Smooth muscle cell (in vitro differentiated cells): ENCODE measurements around the gene PRXL2A. TPM values are rescaled to one million over a fixed set of nuclear protein-coding genes. Genes with fewer than 3 reads are reported as not detected.

ENCODE experiments used
- DNase-seq: peaks from one replicate; lab custom pipeline; 2025; ENCODE audit not compliant: unreplicated experiment; lab: John Stamatoyannopoulos, UW
- H2AFZ ChIP-seq: fragments of 200-600 bp; sonication (generic); 2 replicates; pipeline ENCODE4 v1.6.0; 2016; ENCODE audit warnings: antibody characterized with exemption, low read depth, mild to moderate bottlenecking
- H3F3A ChIP-seq: fragments of 200-600 bp; sonication (generic); 2 replicates; pipeline ENCODE4 v1.6.0; 2017; ENCODE audit warnings: antibody characterized with exemption, low read depth
- H3K27ac ChIP-seq: fragments of 200-600 bp; sonication (generic); 2 replicates; pipeline ENCODE4 v1.5.1; 2016; ENCODE audit warnings: low read depth, mild to moderate bottlenecking
- H3K27me3 ChIP-seq: fragments of 200-600 bp; sonication (generic); 2 replicates; pipeline ENCODE4 v1.6.1; 2016; ENCODE audit warnings: low read depth, mild to moderate bottlenecking
- H3K36me3 ChIP-seq: fragments of 200-600 bp; sonication (generic); 2 replicates; pipeline ENCODE4 v1.5.1; 2016; ENCODE audit warnings: low read depth
- H3K4me1 ChIP-seq: fragments of 200-600 bp; sonication (generic); 2 replicates; pipeline ENCODE4 v1.5.1; 2016; ENCODE audit warnings: low read depth
- H3K4me2 ChIP-seq: fragments of 200-600 bp; sonication (generic); 2 replicates; pipeline ENCODE4 v1.6.0; 2016; ENCODE audit warnings: mild to moderate bottlenecking
- H3K4me3 ChIP-seq: fragments of 200-600 bp; sonication (generic); 2 replicates; pipeline ENCODE4 v1.5.1; 2016; ENCODE audit warnings: mild to moderate bottlenecking
- H3K79me2 ChIP-seq: fragments of 200-600 bp; sonication (generic); 2 replicates; pipeline ENCODE4 v1.6.0; 2016; ENCODE audit warnings: low read depth, mild to moderate bottlenecking
- H3K9ac ChIP-seq: fragments of 200-600 bp; sonication (generic); 2 replicates; pipeline ENCODE4 v1.6.0; 2016; ENCODE audit warnings: low read depth
- H3K9me3 ChIP-seq: fragments of 200-600 bp; sonication (generic); replicated peaks from 2 replicates; pipeline ENCODE4 v1.5.1; 2016; ENCODE audit warnings: low read depth
- H4K20me1 ChIP-seq: fragments of 200-600 bp; sonication (generic); 2 replicates; pipeline ENCODE4 v1.6.0; 2016; ENCODE audit warnings: low read depth
- CTCF ChIP-seq: fragments of 200-600 bp; sonication (generic); IDR thresholded peaks from 2 replicates; pipeline ENCODE4 v1.5.1; 2017; ENCODE audit warnings: borderline replicate concordance, mild to moderate bottlenecking, antibody characterized with exemption; ENCODE audit not compliant: insufficient read depth, poor library complexity, severe bottlenecking
- WGBS: methylation state at CpG from one replicate; pipeline ENCODE4 v1.1.7; 2016; ENCODE audit warnings: low lambda C conversion rate; 5-methylcytosine and 5-hydroxymethylcytosine counted together
- polyA plus RNA-seq: library from polyadenylated mRNA; unstranded; fragments of >200 nt; fragmentation: Nextera tagmentation; extraction: Ambion mirVana; gene quantifications from 2 replicates; pipeline ENCODE4 v1.2.1, GENCODE V29; 2016
- total RNA-seq: library from RNA; depleted of rRNA; stranded (reverse); fragments of >200 nt; gene quantifications from 2 replicates; pipeline ENCODE4 v1.2.3, GENCODE V29; 2014

Gene PRXL2A
- total and polyA plus RNA-seq, 2 experiments from 2014 or later = 28.8 to 80.0 TPM

- Histone ChIP-seq H3K27me3 (no peaks in the 10 kb centered on the region), H3K27ac (no peak overlapping the region), H3F3A (no peaks in the 10 kb centered on the region), H3K9ac (no peak overlapping the region), H2AFZ (no peak overlapping the region), H3K36me3 (no peaks in the 10 kb centered on the region), H3K4me1 (no peaks in the 10 kb centered on the region), H3K9me3 (no peaks in the 10 kb centered on the region), H3K79me2 (no peaks in the 10 kb centered on the region), H3K4me3 (no peak overlapping the region), H4K20me1 (no peaks in the 10 kb centered on the region), H3K4me2 (no peak overlapping the region)
- 77% methylated on average over 2 of the region's 2 CpGs for WGBS
- no peak for TF ChIP-seq CTCF
- DNase-seq = no peak
Measured at GRCh38 chr10:80394358-80394916, 13.9 kb upstream of the PRXL2A start.

- H3K4me2 ChIP-seq = no peak overlapping the region
- 93% methylated on average over 2 of the region's 2 CpGs for WGBS
- H3K27me3 ChIP-seq = no peaks in the 10 kb centered on the region
- H3K9ac ChIP-seq = no peak overlapping the region
- no peak for DNase-seq
- no peaks in the 10 kb centered on the region for H3K4me1 ChIP-seq
- H3K79me2 ChIP-seq = no peaks in the 10 kb centered on the region
- H4K20me1 ChIP-seq = no peaks in the 10 kb centered on the region
- no peaks in the 10 kb centered on the region for H3K9me3 ChIP-seq
- H3K36me3 ChIP-seq = no peaks in the 10 kb centered on the region
- H3F3A ChIP-seq = no peaks in the 10 kb centered on the region
- TF ChIP-seq CTCF = no peak
- no peak overlapping the region for H2AFZ ChIP-seq
- H3K4me3 ChIP-seq = no peak overlapping the region
- H3K27ac ChIP-seq = no peak overlapping the region
Measured at GRCh38 chr10:80397014-80397413, 11.3 kb upstream of the PRXL2A start.

GRCh38 chr10:80400136-80400804 is 8.1 kb upstream of the PRXL2A start:
- Histone ChIP-seq H3K36me3 (no peaks in the 10 kb centered on the region), H3K27ac (no peak overlapping the region), H2AFZ (no peak overlapping the region), H4K20me1 (no peaks in the 10 kb centered on the region), H3K9ac (no peak overlapping the region), H3K4me3 (no peak overlapping the region), H3K9me3 (no peaks in the 10 kb centered on the region), H3F3A (no peaks in the 10 kb centered on the region), H3K4me1 (no peaks in the 10 kb centered on the region), H3K79me2 (no peaks in the 10 kb centered on the region), H3K27me3 (no peaks in the 10 kb centered on the region), H3K4me2 (no peak overlapping the region)
- TF ChIP-seq CTCF = no peak
- DNase-seq = no peak
- WGBS = 81% methylated on average over 8 of the region's 8 CpGs

- no peak overlapping the region for H3K4me3 ChIP-seq
- H3F3A ChIP-seq = peaks cover 21% of the 10 kb centered on the region
- H3K79me2 ChIP-seq = no peaks in the 10 kb centered on the region
- TF ChIP-seq CTCF = no peak
- no peak for DNase-seq
- peaks cover 4% of the 10 kb centered on the region for H4K20me1 ChIP-seq
- H3K9me3 ChIP-seq = no peaks in the 10 kb centered on the region
- H3K27me3 ChIP-seq = no peaks in the 10 kb centered on the region
- H3K36me3 ChIP-seq = no peaks in the 10 kb centered on the region
- H2AFZ ChIP-seq = no peak overlapping the region
- WGBS = 59% methylated on average over 1 of the region's 1 CpG
- H3K9ac ChIP-seq = no peak overlapping the region
- H3K4me1 ChIP-seq = peaks cover 22% of the 10 kb centered on the region
- no peak overlapping the region for H3K4me2 ChIP-seq
- H3K27ac ChIP-seq = no peak overlapping the region
Measured at GRCh38 chr10:80405035-80405434, 3.3 kb upstream of the PRXL2A start.
